Liver (tissue), 9 donors: ENCODE results near the gene ADGRL2. TPM values are rescaled to one million over a fixed set of nuclear protein-coding genes. Genes with fewer than 3 reads are reported as not detected.

ENCODE experiments used
- DNase-seq: peaks from one replicate; pipeline ENCODE4 v3.0.0-alpha.2; 2017; ENCODE audit warnings: low spot score
- H3K27ac ChIP-seq, 2 donors: one replicate each; pipeline ENCODE4 v1.7.0; 2013; ENCODE audit warnings: inconsistent platforms in 2 of 2, low read length in 2 of 2, control low read depth in 1 of 2, low read depth in 1 of 2, mild to moderate bottlenecking in 1 of 2
- H3K27me3 ChIP-seq, 4 donors: one replicate each; pipeline versions ENCODE4 v1.6.1 to v1.7.0; 2013; ENCODE audit warnings: low read length in 3 of 4, inconsistent platforms in 1 of 4, mild to moderate bottlenecking in 1 of 4, moderate library complexity in 1 of 4; ENCODE audit not compliant: control insufficient read depth in 4 of 4, insufficient read depth in 4 of 4
- H3K36me3 ChIP-seq, 4 donors: one replicate each; pipeline versions ENCODE4 v1.6.1 to v1.7.0; 2013; ENCODE audit warnings: low read length in 3 of 4, mild to moderate bottlenecking in 3 of 4, low read depth in 1 of 4, moderate library complexity in 1 of 4; ENCODE audit not compliant: control insufficient read depth in 4 of 4, insufficient read depth in 3 of 4
- H3K4me1 ChIP-seq, 4 donors: one replicate each; pipeline versions ENCODE4 v1.6.1 to v1.7.0; 2013; ENCODE audit warnings: low read length in 3 of 4, mild to moderate bottlenecking in 3 of 4, moderate library complexity in 1 of 4; ENCODE audit not compliant: control insufficient read depth in 4 of 4, insufficient read depth in 4 of 4
- H3K4me3 ChIP-seq, 3 donors: one replicate each; pipeline versions ENCODE4 v1.6.1 to v1.7.0; 2013; ENCODE audit warnings: low read length in 3 of 3, control low read depth in 1 of 3, low read depth in 1 of 3, mild to moderate bottlenecking in 1 of 3
- H3K9ac ChIP-seq, 2 donors: one replicate each; pipeline ENCODE4 v1.7.0; 2013; ENCODE audit warnings: low read length in 2 of 2, mild to moderate bottlenecking in 2 of 2, moderate library complexity in 2 of 2, control low read depth in 1 of 2, low read depth in 1 of 2
- H3K9me3 ChIP-seq, 4 donors: one replicate each; pipeline versions ENCODE4 v1.6.1 to v1.7.0; 2013; ENCODE audit warnings: low read length in 3 of 4; ENCODE audit not compliant: control insufficient read depth in 4 of 4
- EGR1 ChIP-seq, 2 donors: IDR thresholded peaks; 2 replicates each; pipeline ENCODE4 v1.6.1; 2016 to 2018; ENCODE audit warnings: antibody characterized with exemption in 2 of 2, low read depth in 2 of 2
- FOXA1 ChIP-seq: IDR thresholded peaks from 2 replicates; pipeline ENCODE4 v1.6.1; 2016; ENCODE audit warnings: antibody characterized with exemption
- FOXA2 ChIP-seq: IDR thresholded peaks from 2 replicates; pipeline ENCODE4 v1.6.1; 2016; ENCODE audit warnings: antibody characterized with exemption
- GABPA ChIP-seq, 2 donors: IDR thresholded peaks in 1 of 2; conservative IDR thresholded peaks in 1 of 2; 2 replicates each; pipeline ENCODE4 v1.6.1; 2016; ENCODE audit warnings: antibody characterized with exemption in 2 of 2, mild to moderate bottlenecking in 1 of 2, moderate library complexity in 1 of 2
- JUND ChIP-seq, 2 donors: IDR thresholded peaks; 2 replicates each; pipeline ENCODE4 v1.6.1; 2016; ENCODE audit warnings: antibody characterized with exemption in 2 of 2
- NR2F2 ChIP-seq: IDR thresholded peaks from 2 replicates; pipeline ENCODE4 v1.6.1; 2016; ENCODE audit warnings: antibody characterized with exemption
- RAD21 ChIP-seq, 2 donors: IDR thresholded peaks; 2 replicates each; pipeline ENCODE4 v1.6.1; 2016; ENCODE audit warnings: antibody characterized with exemption in 2 of 2, mild to moderate bottlenecking in 2 of 2
- RXRA ChIP-seq, 2 donors: IDR thresholded peaks; 2 replicates each; pipeline ENCODE4 v1.6.1; 2017 to 2018; ENCODE audit warnings: antibody characterized with exemption in 2 of 2, mild to moderate bottlenecking in 1 of 2
- SP1 ChIP-seq: IDR thresholded peaks from 2 replicates; pipeline ENCODE4 v1.6.1; 2018; ENCODE audit warnings: antibody characterized with exemption, mild to moderate bottlenecking
- ZBTB33 ChIP-seq: IDR thresholded peaks from 2 replicates; pipeline ENCODE4 v1.6.1; 2016; ENCODE audit warnings: antibody characterized with exemption
- WGBS: extraction: QIAGEN DNeasy Blood & Tissue Kit; methylation state at CpG from one replicate; pipeline ENCODE4 v1.1.7; 2013; 5-methylcytosine and 5-hydroxymethylcytosine counted together
- polyA plus RNA-seq, 2 donors: library from polyadenylated mRNA; stranded (reverse) in 1 of 2; unstranded in 1 of 2; fragments of 200-250 nt in 1 of 2; fragments of >200 nt in 1 of 2; fragmentation: Nextera tagmentation in 1 of 2; extraction: Ambion mirVana in 1 of 2; gene quantifications; one replicate each; pipeline versions ENCODE4 v1.2.1 to v1.2.3, GENCODE V29; 2013 to 2015
- total RNA-seq, 2 donors: library from RNA; depleted of rRNA; stranded (reverse); fragments of >200 nt; gene quantifications; one replicate each; pipeline ENCODE4 v1.2.3, GENCODE V29; 2014
- TF ChIP-seq, protein P1 (sequence below): IDR thresholded peaks from 2 replicates; pipeline ENCODE4 v1.6.1; 2016; ENCODE audit warnings: antibody characterized with exemption, mild to moderate bottlenecking
- TF ChIP-seq, protein P2 (sequence below): IDR thresholded peaks from 2 replicates; pipeline ENCODE4 v1.6.1; 2016; ENCODE audit warnings: antibody characterized with exemption
- TF ChIP-seq, protein P3 (sequence below): IDR thresholded peaks from 2 replicates; pipeline ENCODE4 v1.6.1; 2016; ENCODE audit warnings: antibody characterized with exemption
- donor health status: healthy.
- donor health status: healthy.
- donor health status: healthy.
- donor health status: healthy.
- donor health status: healthy.

The ADGRL2 gene
- total and polyA plus RNA-seq, 4 donors: 21.1 to 82.0 (median 31.7) TPM

- no peak for TF ChIP-seq GABPA (IDR thresholded peaks at IDR 0.05 in 1 of 2, conservative IDR thresholded peaks at IDR 0.05 in 1 of 2)
These were observed 147.8 kb downstream of the ADGRL2 start (continued) for GRCh38 chr1:81948495-81948894.

DNA sequence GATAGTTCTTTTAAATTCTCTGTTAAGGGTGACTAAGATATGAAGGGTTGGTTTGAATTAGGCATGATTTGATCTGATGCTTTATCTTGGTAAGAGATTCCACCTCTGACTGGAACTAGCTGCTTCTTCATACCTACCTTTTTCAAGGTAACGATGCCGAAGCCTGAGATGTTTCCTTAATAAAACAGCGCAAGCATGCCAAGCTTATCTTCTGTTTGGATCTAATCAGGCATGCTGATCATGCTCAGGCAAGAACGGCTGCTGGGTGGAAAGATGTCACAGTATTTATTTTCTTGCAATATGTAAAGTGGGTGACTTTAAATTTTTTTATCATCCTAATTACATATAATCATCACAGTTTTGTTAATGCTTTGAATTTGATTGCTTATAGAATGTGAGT is 148.7 kb downstream of the ADGRL2 start:
- Histone ChIP-seq H3K4me3 (no peak overlapping the region), H3K27ac (no peak overlapping the region), H3K27me3 (no peaks in the 10 kb centered on the region), H3K9ac (no peak overlapping the region), H3K9me3 (no peaks in the 10 kb centered on the region), H3K36me3 (peaks cover 2 to 22% (median 10%) of the 10 kb centered on the region in 4 donors), H3K4me1 (no peaks in the 10 kb centered on the region)
- no peak for TF ChIP-seq NR2F2
- TF ChIP-seq FOXA1: no peak
- TF ChIP-seq, protein P1, sequence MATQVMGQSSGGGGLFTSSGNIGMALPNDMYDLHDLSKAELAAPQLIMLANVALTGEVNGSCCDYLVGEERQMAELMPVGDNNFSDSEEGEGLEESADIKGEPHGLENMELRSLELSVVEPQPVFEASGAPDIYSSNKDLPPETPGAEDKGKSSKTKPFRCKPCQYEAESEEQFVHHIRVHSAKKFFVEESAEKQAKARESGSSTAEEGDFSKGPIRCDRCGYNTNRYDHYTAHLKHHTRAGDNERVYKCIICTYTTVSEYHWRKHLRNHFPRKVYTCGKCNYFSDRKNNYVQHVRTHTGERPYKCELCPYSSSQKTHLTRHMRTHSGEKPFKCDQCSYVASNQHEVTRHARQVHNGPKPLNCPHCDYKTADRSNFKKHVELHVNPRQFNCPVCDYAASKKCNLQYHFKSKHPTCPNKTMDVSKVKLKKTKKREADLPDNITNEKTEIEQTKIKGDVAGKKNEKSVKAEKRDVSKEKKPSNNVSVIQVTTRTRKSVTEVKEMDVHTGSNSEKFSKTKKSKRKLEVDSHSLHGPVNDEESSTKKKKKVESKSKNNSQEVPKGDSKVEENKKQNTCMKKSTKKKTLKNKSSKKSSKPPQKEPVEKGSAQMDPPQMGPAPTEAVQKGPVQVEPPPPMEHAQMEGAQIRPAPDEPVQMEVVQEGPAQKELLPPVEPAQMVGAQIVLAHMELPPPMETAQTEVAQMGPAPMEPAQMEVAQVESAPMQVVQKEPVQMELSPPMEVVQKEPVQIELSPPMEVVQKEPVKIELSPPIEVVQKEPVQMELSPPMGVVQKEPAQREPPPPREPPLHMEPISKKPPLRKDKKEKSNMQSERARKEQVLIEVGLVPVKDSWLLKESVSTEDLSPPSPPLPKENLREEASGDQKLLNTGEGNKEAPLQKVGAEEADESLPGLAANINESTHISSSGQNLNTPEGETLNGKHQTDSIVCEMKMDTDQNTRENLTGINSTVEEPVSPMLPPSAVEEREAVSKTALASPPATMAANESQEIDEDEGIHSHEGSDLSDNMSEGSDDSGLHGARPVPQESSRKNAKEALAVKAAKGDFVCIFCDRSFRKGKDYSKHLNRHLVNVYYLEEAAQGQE: no peak
- TF ChIP-seq RXRA (IDR thresholded peaks at IDR 0.05): no peak
- TF ChIP-seq EGR1 (IDR thresholded peaks at IDR 0.05; ENCODE audit: low read depth in 2 of 2): no peak
- no peak for TF ChIP-seq JUND (IDR thresholded peaks at IDR 0.05)
- TF ChIP-seq FOXA2: no peak
- no peak for TF ChIP-seq SP1
- TF ChIP-seq, protein P2, sequence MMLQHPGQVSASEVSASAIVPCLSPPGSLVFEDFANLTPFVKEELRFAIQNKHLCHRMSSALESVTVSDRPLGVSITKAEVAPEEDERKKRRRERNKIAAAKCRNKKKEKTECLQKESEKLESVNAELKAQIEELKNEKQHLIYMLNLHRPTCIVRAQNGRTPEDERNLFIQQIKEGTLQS: no peak
- TF ChIP-seq ZBTB33: no peak
- TF ChIP-seq, protein P3, sequence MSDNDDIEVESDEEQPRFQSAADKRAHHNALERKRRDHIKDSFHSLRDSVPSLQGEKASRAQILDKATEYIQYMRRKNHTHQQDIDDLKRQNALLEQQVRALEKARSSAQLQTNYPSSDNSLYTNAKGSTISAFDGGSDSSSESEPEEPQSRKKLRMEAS: no peak
- no peak for TF ChIP-seq RAD21 (IDR thresholded peaks at IDR 0.05)
- WGBS: 85% methylated on average over 4 of the region's 4 CpGs
- no peak for DNase-seq

DNA sequence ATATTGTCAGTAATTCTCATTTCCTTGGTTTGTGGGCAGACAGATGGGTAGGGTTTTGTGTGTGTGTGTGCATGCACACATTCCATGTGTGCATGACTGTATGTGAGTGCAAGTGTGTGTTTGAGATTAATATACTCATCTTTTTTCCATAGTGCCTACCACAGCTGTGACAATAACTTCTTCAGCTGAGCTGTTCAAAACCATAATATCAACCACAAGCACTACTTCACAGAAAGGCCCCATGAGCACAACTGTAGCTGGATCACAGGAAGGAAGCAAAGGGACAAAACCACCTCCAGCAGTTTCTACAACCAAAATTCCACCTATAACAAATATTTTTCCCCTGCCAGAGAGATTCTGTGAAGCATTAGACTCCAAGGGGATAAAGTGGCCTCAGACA is 149.3 kb downstream of the ADGRL2 start:
- Histone ChIP-seq H3K4me3 (no peak overlapping the region), H3K36me3 (peaks cover 2 to 26% (median 10%) of the 10 kb centered on the region in 4 donors), H3K27me3 (no peaks in the 10 kb centered on the region), H3K9ac (no peak overlapping the region), H3K9me3 (no peaks in the 10 kb centered on the region), H3K4me1 (no peaks in the 10 kb centered on the region), H3K27ac (no peak overlapping the region)
- DNase-seq: no peak
- no peak for TF ChIP-seq NR2F2
